Astrocyte of the cerebellum (primary cell): Measurements from ENCODE around the gene ATXN1.

ENCODE experiments used
- DNase-seq: peaks from one replicate; pipeline ENCODE4 v3.0.0-alpha.2; 2011; ENCODE audit warnings: low read depth
- H3K4me3 ChIP-seq: 2 replicates; pipeline ENCODE4 v1.5.1; 2011; ENCODE audit warnings: mild to moderate bottlenecking, low read depth, low read length, moderate library complexity
- in situ Hi-C: cut with HindIII; loops from 2 replicates; pipeline ENCODE4 v1.10.0; 2017; ENCODE audit warnings: low sequenced_read_pairs
- TF ChIP-seq, protein P1 (sequence below): IDR thresholded peaks from 2 replicates; pipeline ENCODE4 v1.5.1; 2012; ENCODE audit warnings: low read length, low read depth, moderate library complexity, mild to moderate bottlenecking; ENCODE audit errors: missing control alignments

ATXN1 gene

DNA sequence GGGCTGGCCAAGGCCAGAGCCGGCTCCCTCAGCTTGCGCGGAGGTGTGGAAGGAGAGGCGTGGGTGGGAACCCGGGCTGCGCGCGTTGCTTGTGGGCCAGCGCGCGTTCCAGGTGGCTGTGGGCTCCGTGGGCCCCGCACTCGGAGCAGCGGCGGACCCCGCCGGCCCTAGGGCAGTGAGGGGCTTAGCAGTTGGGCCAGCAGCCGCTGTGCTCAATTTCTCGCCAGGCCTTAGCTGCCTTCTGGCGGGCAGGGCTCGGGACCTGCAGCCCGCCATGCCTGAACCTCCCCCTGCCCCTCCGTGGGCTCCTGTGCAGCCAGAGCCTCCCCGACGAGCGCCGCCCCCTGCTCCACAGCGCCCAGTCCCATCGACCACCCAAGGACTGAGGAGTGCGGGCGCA lies 414.4 kb downstream of the ATXN1 start:
- no peak overlapping the region for H3K4me3 ChIP-seq
- in situ Hi-C loops, result no loop called here
- no peak for DNase-seq
- TF ChIP-seq, protein P1, sequence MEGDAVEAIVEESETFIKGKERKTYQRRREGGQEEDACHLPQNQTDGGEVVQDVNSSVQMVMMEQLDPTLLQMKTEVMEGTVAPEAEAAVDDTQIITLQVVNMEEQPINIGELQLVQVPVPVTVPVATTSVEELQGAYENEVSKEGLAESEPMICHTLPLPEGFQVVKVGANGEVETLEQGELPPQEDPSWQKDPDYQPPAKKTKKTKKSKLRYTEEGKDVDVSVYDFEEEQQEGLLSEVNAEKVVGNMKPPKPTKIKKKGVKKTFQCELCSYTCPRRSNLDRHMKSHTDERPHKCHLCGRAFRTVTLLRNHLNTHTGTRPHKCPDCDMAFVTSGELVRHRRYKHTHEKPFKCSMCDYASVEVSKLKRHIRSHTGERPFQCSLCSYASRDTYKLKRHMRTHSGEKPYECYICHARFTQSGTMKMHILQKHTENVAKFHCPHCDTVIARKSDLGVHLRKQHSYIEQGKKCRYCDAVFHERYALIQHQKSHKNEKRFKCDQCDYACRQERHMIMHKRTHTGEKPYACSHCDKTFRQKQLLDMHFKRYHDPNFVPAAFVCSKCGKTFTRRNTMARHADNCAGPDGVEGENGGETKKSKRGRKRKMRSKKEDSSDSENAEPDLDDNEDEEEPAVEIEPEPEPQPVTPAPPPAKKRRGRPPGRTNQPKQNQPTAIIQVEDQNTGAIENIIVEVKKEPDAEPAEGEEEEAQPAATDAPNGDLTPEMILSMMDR, result no peak

- H3K4me3 ChIP-seq, result no peak overlapping the region
- in situ Hi-C loops, result no loop called here
- DNase-seq, result peak; percentile 65
- TF ChIP-seq, protein P1, result no peak
Measured at GRCh38 chr6:16345449-16346330, 415.6 kb downstream of the ATXN1 start.

GRCh38 chr6:16344756-16345155 lies 416.5 kb downstream of the ATXN1 start:
- in situ Hi-C loops, result no loop called here
- TF ChIP-seq, protein P1, result no peak
- H3K4me3 ChIP-seq, result no peak overlapping the region
- no peak for DNase-seq

DNA sequence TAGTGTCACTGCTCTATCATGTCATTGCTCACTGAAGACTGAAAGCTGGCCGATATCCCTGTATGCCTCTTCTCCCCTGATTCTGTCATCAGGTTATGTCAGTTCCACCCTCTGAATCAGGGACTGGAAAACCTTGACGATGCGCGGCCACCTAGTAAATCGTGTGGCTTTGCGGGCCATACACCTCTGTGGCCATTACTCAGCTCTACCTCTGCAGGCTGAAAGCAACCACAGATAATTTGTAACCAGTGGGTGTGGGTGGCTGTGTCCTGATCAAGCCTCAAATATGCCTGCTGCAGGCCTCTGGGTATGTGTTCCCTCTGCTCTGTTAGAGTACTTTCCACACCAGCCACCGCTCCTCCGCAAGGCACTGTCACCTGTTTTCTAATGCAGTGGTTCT lies 417.7 kb downstream of the ATXN1 start:
- TF ChIP-seq, protein P1, result no peak
- in situ Hi-C loops, result no loop called here
- no peak for DNase-seq
- no peak overlapping the region for H3K4me3 ChIP-seq

DNA sequence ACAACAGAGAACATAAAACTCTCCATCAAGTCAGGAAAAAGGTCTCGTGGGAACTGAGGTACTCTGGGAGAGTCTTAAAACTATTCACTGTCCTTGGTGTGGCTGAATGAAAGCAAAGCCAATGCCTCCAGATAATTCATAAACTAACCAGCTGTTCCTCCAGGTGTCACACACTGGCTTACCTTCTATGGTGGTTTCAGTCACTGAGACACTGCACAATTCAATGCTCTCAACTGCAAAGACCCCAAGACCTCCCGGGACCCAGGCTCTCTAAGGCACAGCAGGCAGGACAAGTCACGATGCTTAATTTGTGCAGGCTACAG lies 422.0 kb downstream of the ATXN1 start:
- in situ Hi-C loops, result no loop called here
- TF ChIP-seq, protein P1, result no peak
- no peak overlapping the region for H3K4me3 ChIP-seq
- no peak for DNase-seq

- in situ Hi-C loops, result no loop called here
- TF ChIP-seq, protein P1, result peak; percentile 83
Measured at GRCh38 chr6:16338577-16339264, 422.5 kb downstream of the ATXN1 start.

More at GRCh38 chr6:16338577-16339264, 422.5 kb downstream of the ATXN1 start:
- no peak overlapping the region for H3K4me3 ChIP-seq
- DNase-seq, result peak; percentile 99
